Measurements from ENCODE around the gene BAZ2A. TPM values are rescaled to one million over a fixed set of nuclear protein-coding genes. Genes with fewer than 3 reads are reported as not detected.

The BAZ2A gene
- polyA plus RNA-seq, 1 of the 3 experiments (the other 2 are of a cell fraction) = 32.4 TPM

GRCh38 chr12:56670836-56671235 is 40.7 kb upstream of the BAZ2A start:
- ChIA-PET POLR2A (interaction anchor here (0.6 kb wide), 1 partner anchor 73 kb away, joined by 3 read pairs; no protein-coding TSS in a partner anchor), CTCF (interaction anchor here (1.3 kb wide), 1 partner anchor 157 kb away, joined by 3 read pairs; no protein-coding TSS in a partner anchor)
- no peaks in the 10 kb centered on the region for H3K27me3 ChIP-seq (ENCODE audit: insufficient read depth)
- no peak overlapping the region for H2AFZ ChIP-seq (ENCODE audit: low read depth)
- H3K4me3 ChIP-seq (ENCODE audit: low read depth in 2 of 2, low read length in 1 of 2) = no peak overlapping the region
- WGBS (ENCODE audit: low lambda C conversion rate) = 95% methylated on average over 4 of the region's 4 CpGs
- H3K9me3 ChIP-seq = no peaks in the 10 kb centered on the region
- H3K9me2 ChIP-seq = no peaks in the 10 kb centered on the region
- no peak overlapping the region for H3K4me2 ChIP-seq
- H3K36me3 ChIP-seq (replicated peaks in 1 of 2; ENCODE audit: control insufficient read depth in 1 of 2, insufficient read depth in 2 of 2, low read length in 1 of 2) = peaks cover 38 to 66% of the 10 kb centered on the region in 2 experiments
- H3K4me1 ChIP-seq (ENCODE audit: control insufficient read depth in 1 of 2, insufficient read depth in 2 of 2, low read depth in 1 of 2, low read length in 1 of 2) = no peaks in the 10 kb centered on the region
- H4K20me1 ChIP-seq (ENCODE audit: insufficient read depth) = peaks cover 47% of the 10 kb centered on the region
- H3F3A ChIP-seq (replicated peaks; ENCODE audit: insufficient read depth) = peaks cover 14% of the 10 kb centered on the region
- no peak overlapping the region for H3K9ac ChIP-seq
- H3K79me2 ChIP-seq (ENCODE audit: insufficient read depth) = peaks cover 99% of the 10 kb centered on the region
- TF ChIP-seq TCF12 (IDR thresholded peaks at IDR 0.05) (no peak), JUND (IDR thresholded peaks at IDR 0.05) (no peak), RXRA (IDR thresholded peaks at IDR 0.05; ENCODE audit: borderline replicate concordance, low read depth) (no peak), FOXJ3 (CRISPR knock-in tag; IDR thresholded peaks at IDR 0.05) (no peak), TAF1 (IDR thresholded peaks at IDR 0.05; ENCODE audit: borderline replicate concordance, low read depth, low read length) (no peak), MXI1 (IDR thresholded peaks at IDR 0.05; ENCODE audit: low read depth, low read length) (no peak), POLR2AphosphoS5 (IDR thresholded peaks at IDR 0.05; ENCODE audit: low read depth, low read length) (no peak), EZH2phosphoT487 (IDR thresholded peaks at IDR 0.05; ENCODE audit: borderline replicate concordance, low read depth) (no peak), NFIC (IDR thresholded peaks at IDR 0.05; ENCODE audit: borderline replicate concordance) (no peak), CHD2 (IDR thresholded peaks at IDR 0.05; ENCODE audit: low read length, partially characterized antibody) (no peak), FOSL2 (IDR thresholded peaks at IDR 0.05; ENCODE audit: borderline replicate concordance, low read depth) (no peak), MEF2A (IDR thresholded peaks at IDR 0.05; ENCODE audit: borderline replicate concordance, low read depth) (no peak), IRF3 (IDR thresholded peaks at IDR 0.05; ENCODE audit: low read depth, low read length) (no peak), SMC3 (IDR thresholded peaks at IDR 0.05; ENCODE audit: low read depth, low read length) (no peak)
- DNase-seq = no peak
- H3K27ac ChIP-seq (ENCODE audit: low read depth in 2 of 2, low read length in 1 of 2) = no peak overlapping the region

- peaks cover 82% of the 10 kb centered on the region for H3K79me2 ChIP-seq (ENCODE audit: insufficient read depth)
- no peak overlapping the region for H2AFZ ChIP-seq (ENCODE audit: low read depth)
- TF ChIP-seq SMC3 (IDR thresholded peaks at IDR 0.05; ENCODE audit: low read depth, low read length) (no peak), MXI1 (IDR thresholded peaks at IDR 0.05; ENCODE audit: low read depth, low read length) (no peak), JUND (IDR thresholded peaks at IDR 0.05) (no peak), GATA2 (CRISPR knock-in tag; IDR thresholded peaks at IDR 0.05) (no peak), TAF1 (IDR thresholded peaks at IDR 0.05; ENCODE audit: borderline replicate concordance, low read depth, low read length) (no peak), POLR2AphosphoS5 (IDR thresholded peaks at IDR 0.05; ENCODE audit: low read depth, low read length) (no peak), TCF12 (IDR thresholded peaks at IDR 0.05) (no peak), MAX (IDR thresholded peaks at IDR 0.05; ENCODE audit: low read depth) (no peak), FOSL2 (IDR thresholded peaks at IDR 0.05; ENCODE audit: borderline replicate concordance, low read depth) (no peak)
- ChIA-PET CTCF (interaction anchor here (1.0 to 1.1 kb wide), 2 partner anchors 31 to 920 kb away, joined by 3 read pairs; no protein-coding TSS in a partner anchor), POLR2A (no interaction called here)
- H3K4me1 ChIP-seq (ENCODE audit: control insufficient read depth in 1 of 2, insufficient read depth in 2 of 2, low read depth in 1 of 2, low read length in 1 of 2) = no peaks in the 10 kb centered on the region
- peaks cover 24% of the 10 kb centered on the region for H4K20me1 ChIP-seq (ENCODE audit: insufficient read depth)
- H3K9me3 ChIP-seq = no peaks in the 10 kb centered on the region
- peaks cover 23% of the 10 kb centered on the region for H3F3A ChIP-seq (replicated peaks; ENCODE audit: insufficient read depth)
- H3K36me3 ChIP-seq (replicated peaks in 1 of 2; ENCODE audit: control insufficient read depth in 1 of 2, insufficient read depth in 2 of 2, low read length in 1 of 2) = peaks cover 57 to 85% of the 10 kb centered on the region in 2 experiments
- H3K9me2 ChIP-seq = no peaks in the 10 kb centered on the region
- H3K4me3 ChIP-seq (ENCODE audit: low read depth in 2 of 2, low read length in 1 of 2) = no peak overlapping the region
- H3K27me3 ChIP-seq (ENCODE audit: insufficient read depth) = no peaks in the 10 kb centered on the region
- H3K27ac ChIP-seq (ENCODE audit: low read depth in 2 of 2, low read length in 1 of 2) = no peak overlapping the region
- no peak for DNase-seq
- 97% methylated on average over 2 of the region's 2 CpGs for WGBS (ENCODE audit: low lambda C conversion rate)
- H3K4me2 ChIP-seq = no peak overlapping the region
- H3K9ac ChIP-seq = no peak overlapping the region
Measured at GRCh38 chr12:56668197-56668457, 38.0 kb upstream of the BAZ2A start.
